Fibroblast of mammary gland (primary cell): Measurements from ENCODE around the gene ABAT.

ENCODE experiments used
- DNase-seq: peaks from one replicate; pipeline ENCODE4 v3.0.0-alpha.2; 2010; ENCODE audit warnings: low read depth
- H3K4me3 ChIP-seq: 2 replicates; pipeline ENCODE4 v1.5.1; 2011; ENCODE audit warnings: low read depth, mild to moderate bottlenecking, low read length, moderate library complexity; ENCODE audit not compliant: control insufficient read depth
- TF ChIP-seq, protein P1 (sequence below): conservative IDR thresholded peaks from 2 replicates; pipeline ENCODE4 v1.5.1; 2011; ENCODE audit warnings: low read depth, low read length, inconsistent platforms; ENCODE audit not compliant: control insufficient read depth, insufficient read depth

The ABAT gene

GRCh38 chr16:8716052-8716451, 41.6 kb downstream of the ABAT start:
- no peak overlapping the region for H3K4me3 ChIP-seq
- TF ChIP-seq, protein P1, sequence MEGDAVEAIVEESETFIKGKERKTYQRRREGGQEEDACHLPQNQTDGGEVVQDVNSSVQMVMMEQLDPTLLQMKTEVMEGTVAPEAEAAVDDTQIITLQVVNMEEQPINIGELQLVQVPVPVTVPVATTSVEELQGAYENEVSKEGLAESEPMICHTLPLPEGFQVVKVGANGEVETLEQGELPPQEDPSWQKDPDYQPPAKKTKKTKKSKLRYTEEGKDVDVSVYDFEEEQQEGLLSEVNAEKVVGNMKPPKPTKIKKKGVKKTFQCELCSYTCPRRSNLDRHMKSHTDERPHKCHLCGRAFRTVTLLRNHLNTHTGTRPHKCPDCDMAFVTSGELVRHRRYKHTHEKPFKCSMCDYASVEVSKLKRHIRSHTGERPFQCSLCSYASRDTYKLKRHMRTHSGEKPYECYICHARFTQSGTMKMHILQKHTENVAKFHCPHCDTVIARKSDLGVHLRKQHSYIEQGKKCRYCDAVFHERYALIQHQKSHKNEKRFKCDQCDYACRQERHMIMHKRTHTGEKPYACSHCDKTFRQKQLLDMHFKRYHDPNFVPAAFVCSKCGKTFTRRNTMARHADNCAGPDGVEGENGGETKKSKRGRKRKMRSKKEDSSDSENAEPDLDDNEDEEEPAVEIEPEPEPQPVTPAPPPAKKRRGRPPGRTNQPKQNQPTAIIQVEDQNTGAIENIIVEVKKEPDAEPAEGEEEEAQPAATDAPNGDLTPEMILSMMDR: no peak
- no peak for DNase-seq

DNA sequence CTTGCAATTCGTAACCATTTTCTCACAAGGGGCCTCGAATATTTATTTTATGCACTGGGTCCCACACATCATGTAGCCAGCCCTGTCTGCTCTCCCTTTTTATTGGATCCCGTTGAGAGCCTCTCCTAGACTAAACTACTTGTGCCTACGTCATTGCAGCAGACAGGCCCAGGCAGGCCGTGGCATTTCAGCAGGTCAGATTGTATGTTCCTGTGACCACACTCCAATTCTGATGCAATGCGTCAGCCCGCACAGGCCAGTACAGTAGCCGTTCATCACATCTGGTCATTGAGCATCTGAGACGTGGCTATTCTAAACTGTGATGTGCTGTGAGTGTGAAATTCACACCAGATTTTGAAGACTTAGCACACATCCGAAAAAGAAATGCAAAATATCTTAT, 42.2 kb downstream of the ABAT start:
- TF ChIP-seq, protein P1: no peak
- no peak for DNase-seq
- no peak overlapping the region for H3K4me3 ChIP-seq

GRCh38 chr16:8717469-8717868, 43.1 kb downstream of the ABAT start:
- DNase-seq: no peak
- TF ChIP-seq, protein P1: no peak
- H3K4me3 ChIP-seq: no peak overlapping the region

DNA sequence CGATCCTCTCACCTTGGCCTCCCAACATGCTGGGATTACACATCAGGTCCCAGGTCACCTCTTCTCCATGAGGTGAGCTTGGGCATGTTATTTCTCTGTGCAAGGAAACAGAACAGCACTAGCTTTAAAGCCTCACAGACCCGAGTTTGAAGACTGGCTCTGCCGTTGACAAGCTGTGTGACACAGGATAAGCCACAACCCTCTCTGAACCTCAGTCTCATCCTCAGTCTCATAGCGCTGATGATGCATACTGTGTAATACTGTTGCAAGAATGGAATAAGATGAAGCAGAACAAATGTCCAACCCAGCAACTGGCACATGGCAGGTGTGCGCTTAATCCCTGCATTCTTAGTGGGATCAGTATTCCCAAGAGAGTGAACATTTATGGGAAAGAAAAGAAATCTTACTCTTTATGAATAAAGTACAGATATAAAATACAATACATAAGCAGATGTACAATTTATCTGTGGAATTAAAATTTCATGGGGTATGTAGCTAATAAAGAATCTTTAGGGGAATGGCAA, 43.5 kb downstream of the ABAT start:
- TF ChIP-seq, protein P1: no peak
- no peak for DNase-seq

DNA sequence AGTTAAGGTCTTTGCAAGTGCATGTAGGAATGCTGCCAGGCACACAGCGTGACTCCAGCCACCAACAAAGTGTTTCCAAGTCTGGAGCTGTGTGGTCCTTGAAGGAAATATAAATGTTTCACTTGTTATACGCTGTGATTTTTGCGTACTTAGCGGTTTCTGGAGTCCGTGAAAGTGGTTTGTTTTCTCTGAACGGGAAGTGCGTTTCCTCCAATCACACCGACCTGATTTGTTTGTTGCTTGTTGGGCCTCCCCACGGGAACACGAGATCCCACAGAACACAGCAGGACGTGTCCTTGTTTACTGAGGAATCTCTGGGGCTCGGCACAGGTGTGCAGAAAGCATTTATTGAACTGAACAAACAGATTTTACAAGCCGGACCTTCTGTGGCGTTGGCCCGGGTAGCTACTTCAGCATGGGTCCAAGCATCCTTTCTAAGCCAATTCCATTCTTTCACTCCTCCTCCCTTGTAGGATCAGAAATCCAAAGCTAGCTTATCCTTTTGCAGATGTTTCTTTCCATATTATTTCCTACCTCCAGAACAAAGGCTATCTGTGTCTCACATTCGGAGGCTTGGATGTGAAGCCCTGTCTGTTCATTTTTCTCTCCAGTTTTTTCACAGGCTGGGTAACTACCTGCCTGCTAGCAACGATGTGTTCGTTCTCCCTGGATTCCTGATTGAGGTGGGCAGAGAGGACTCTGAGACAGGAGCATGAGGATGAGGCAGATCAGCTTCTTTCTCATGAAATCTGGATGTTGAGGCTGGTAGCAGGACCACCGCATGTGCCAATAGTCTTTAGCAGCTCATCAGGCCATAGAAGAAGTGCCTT, 44.6 kb downstream of the ABAT start:
- H3K4me3 ChIP-seq: no peak overlapping the region

More for the DNA sequence above, 43.5 kb downstream of the ABAT start:
- no peak overlapping the region for H3K4me3 ChIP-seq

GRCh38 chr16:8720080-8720966, 45.9 kb downstream of the ABAT start:
- H3K4me3 ChIP-seq: no peak overlapping the region
- DNase-seq: no peak
- TF ChIP-seq, protein P1: no peak

More for the DNA sequence above, 44.6 kb downstream of the ABAT start:
- TF ChIP-seq, protein P1: no peak
- no peak for DNase-seq
